HCT116 (cell line): ENCODE results near the gene MAP3K5.

Source experiments
- CTCF ChIP-seq, 3 experiments: fragments of 200-600 bp in 1 of 3; sonication (generic) in 1 of 3; IDR thresholded peaks in 2 of 3; conservative IDR thresholded peaks in 1 of 3; 2 replicates each; pipeline ENCODE4 v1.5.1; 2012 to 2017; ENCODE audit warnings: low read depth in 2 of 3, low read length in 2 of 3, antibody characterized with exemption in 1 of 3, borderline replicate concordance in 1 of 3, control low read depth in 1 of 3, mild to moderate bottlenecking in 1 of 3, mixed read lengths in 1 of 3, mixed run types in 1 of 3, moderate library complexity in 1 of 3; ENCODE audit not compliant: insufficient read depth in 1 of 3
- EZH2 ChIP-seq: fragments of 200-600 bp; sonication (generic); IDR thresholded peaks from 2 replicates; pipeline ENCODE4 v1.6.1; 2017; ENCODE audit warnings: antibody characterized with exemption, mixed run types
- EZH2phosphoT487 ChIP-seq: fragments of 200-600 bp; IDR thresholded peaks from 2 replicates; pipeline ENCODE4 v1.6.1; 2018; ENCODE audit warnings: antibody characterized with exemption, borderline replicate concordance
- JUND ChIP-seq: IDR thresholded peaks from 2 replicates; pipeline ENCODE4 v1.6.1; 2012
- POLR2A ChIP-seq: IDR thresholded peaks from 2 replicates; pipeline ENCODE4 v1.7.0; 2011; ENCODE audit warnings: borderline replicate concordance; ENCODE audit not compliant: insufficient read depth, insufficient read length; ENCODE audit errors: extremely low read depth
- SRF ChIP-seq: IDR thresholded peaks from 2 replicates; pipeline ENCODE4 v1.6.1; 2012; ENCODE audit warnings: low read depth
- TCF7L2 ChIP-seq: IDR thresholded peaks from 2 replicates; pipeline ENCODE4 v1.7.0; 2011; ENCODE audit warnings: borderline replicate concordance, inconsistent platforms; ENCODE audit not compliant: insufficient read depth, insufficient read length; ENCODE audit errors: extremely low read depth

GRCh38 chr6:136546331-136546730 is 245.9 kb downstream of the MAP3K5 start:
- TF ChIP-seq CTCF (IDR thresholded peaks at IDR 0.05 in 2 of 3, conservative IDR thresholded peaks at IDR 0.05 in 1 of 3; ENCODE audit: borderline replicate concordance in 1 of 3, insufficient read depth in 1 of 3, low read depth in 2 of 3, low read length in 2 of 3) = no peak
- no peak for TF ChIP-seq SRF
- no peak for TF ChIP-seq EZH2
- TF ChIP-seq TCF7L2 = no peak
- TF ChIP-seq JUND = no peak
- TF ChIP-seq POLR2A = no peak
- TF ChIP-seq EZH2phosphoT487 = no peak
